PC-3 (cell line): ENCODE measurements around the gene EDNRA. TPM values are rescaled to one million over a fixed set of nuclear protein-coding genes. Genes with fewer than 3 reads are reported as not detected.

Experiments
- ATAC-seq: fragments of 200-7000 bp; cut with Tn5 transposase; 2 replicates; pipeline ENCODE4 v1.9.1; 2020; ENCODE audit warnings: mild to moderate bottlenecking, moderate library complexity
- BruUV-seq: library from RNA; stranded (reverse); fragments of 400-500 nt; replicated peaks from 2 replicates; lab custom pipeline; 2021; lab: Mats Ljungman, UMichigan
- CTCF ChIA-PET: fragments of 300-600 bp; sonication (Branson Sonifier 250); formaldehyde crosslinking; loops from one replicate; lab custom pipeline; 2022; ENCODE audit warnings: antibody characterized with exemption; lab: Charles Lee
- POLR2A ChIA-PET: fragments of 300-600 bp; sonication (Branson Sonifier 250); formaldehyde crosslinking; loops from one replicate; lab custom pipeline; 2022; ENCODE audit warnings: antibody characterized with exemption; ENCODE audit not compliant: unreplicated experiment; lab: Charles Lee
- DNase-seq: peaks from one replicate; pipeline ENCODE4 v3.0.0-alpha.2; 2015
- H2AFZ ChIP-seq: fragments of 300-600 bp; sonication (generic); 2 replicates; pipeline ENCODE4 v1.6.0; 2016; ENCODE audit warnings: antibody characterized with exemption, low read length
- H3F3A ChIP-seq: fragments of 300-600 bp; sonication (generic); one replicate; pipeline ENCODE4 v1.6.0; 2017; ENCODE audit warnings: antibody characterized with exemption, low read length, control low read depth, mild to moderate bottlenecking; ENCODE audit not compliant: unreplicated experiment
- H3K27ac ChIP-seq: fragments of 300-600 bp; sonication (generic); 2 replicates; pipeline ENCODE4 v1.5.1; 2016; ENCODE audit warnings: mild to moderate bottlenecking, low read length
- H3K27me3 ChIP-seq: fragments of 300-600 bp; sonication (generic); 2 replicates; pipeline ENCODE4 v1.6.1; 2016; ENCODE audit warnings: low read length, mixed read lengths
- H3K36me3 ChIP-seq: fragments of 300-600 bp; sonication (generic); 2 replicates; pipeline ENCODE4 v1.6.1; 2016; ENCODE audit warnings: low read depth, mixed run types, low read length, mixed read lengths
- H3K4me1 ChIP-seq: fragments of 300-600 bp; sonication (generic); 2 replicates; pipeline ENCODE4 v1.5.1; 2016; ENCODE audit warnings: low read length; ENCODE audit not compliant: insufficient read depth
- H3K4me2 ChIP-seq: fragments of 300-600 bp; sonication (generic); 2 replicates; pipeline ENCODE4 v1.6.0; 2016; ENCODE audit warnings: low read length
- H3K4me3 ChIP-seq: fragments of 300-600 bp; sonication (generic); 2 replicates; pipeline ENCODE4 v1.5.1; 2016; ENCODE audit warnings: mild to moderate bottlenecking, low read length, mixed read lengths
- H3K79me2 ChIP-seq: fragments of 300-600 bp; sonication (generic); 2 replicates; pipeline ENCODE4 v1.6.1; 2017; ENCODE audit warnings: low read length, mixed read lengths
- H3K9ac ChIP-seq: fragments of 300-600 bp; sonication (generic); 2 replicates; pipeline ENCODE4 v1.6.0; 2016; ENCODE audit warnings: mild to moderate bottlenecking, low read length
- H3K9me2 ChIP-seq: fragments of 300-600 bp; sonication (generic); replicated peaks from 2 replicates; pipeline ENCODE4 v1.6.1; 2016; ENCODE audit warnings: mixed run types, low read length, mixed read lengths
- H3K9me3 ChIP-seq: fragments of 300-600 bp; sonication (generic); 2 replicates; pipeline ENCODE4 v1.6.1; 2016; ENCODE audit warnings: low read length, mixed read lengths
- H4K20me1 ChIP-seq: fragments of 300-600 bp; sonication (generic); 2 replicates; pipeline ENCODE4 v1.6.1; 2016; ENCODE audit warnings: low read length, mixed read lengths
- EZH2 ChIP-seq: fragments of 300-600 bp; sonication (generic); IDR thresholded peaks from one replicate; pipeline ENCODE4 v1.6.1; 2017; ENCODE audit warnings: antibody characterized with exemption, mild to moderate bottlenecking, low read length; ENCODE audit not compliant: unreplicated experiment
- EZH2phosphoT487 ChIP-seq: fragments of 300-600 bp; sonication (generic); IDR thresholded peaks from 2 replicates; pipeline ENCODE4 v1.6.1; 2018; ENCODE audit warnings: mild to moderate bottlenecking, antibody characterized with exemption, low read length, borderline replicate concordance
- intact Hi-C: fragments of 100-400 bp; cut with micrococcal nuclease; formaldehyde crosslinking; loops from 2 replicates; pipeline ENCODE4 v1.9.0; 2023
- total RNA-seq: library from RNA; depleted of rRNA; stranded (reverse); fragments of >200 nt; gene quantifications from 2 replicates; pipeline ENCODE4 v1.2.3, GENCODE V29; 2014
- TF ChIP-seq, protein P1 (sequence below): fragments of 300-600 bp; sonication (generic); conservative IDR thresholded peaks from 2 replicates; pipeline ENCODE4 v1.5.1; 2017; ENCODE audit warnings: antibody characterized with exemption, low read depth, mild to moderate bottlenecking, low read length

Gene EDNRA
- total RNA-seq, 1 experiment from 2014 or later, result 2.4 TPM

DNA sequence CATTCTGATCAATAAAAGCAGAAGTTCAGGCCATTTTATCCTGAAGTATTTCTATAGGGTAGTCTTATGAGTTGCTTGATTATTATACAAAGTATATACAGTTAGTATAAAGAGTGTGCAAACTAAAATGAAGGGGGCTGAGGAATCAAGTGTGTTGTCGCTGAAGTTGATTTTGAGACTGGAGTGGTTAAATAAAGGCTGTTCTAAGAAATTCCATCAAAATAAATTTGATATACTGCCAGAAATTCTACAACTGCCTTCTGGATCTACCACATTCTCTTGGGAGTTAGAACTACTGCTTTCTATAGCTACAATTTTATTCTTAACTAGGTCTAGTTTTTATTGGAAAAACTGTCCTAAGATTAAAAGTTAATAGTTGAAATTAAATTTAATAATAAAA is 12.4 kb downstream of the EDNRA start:
- TF ChIP-seq, protein P1, sequence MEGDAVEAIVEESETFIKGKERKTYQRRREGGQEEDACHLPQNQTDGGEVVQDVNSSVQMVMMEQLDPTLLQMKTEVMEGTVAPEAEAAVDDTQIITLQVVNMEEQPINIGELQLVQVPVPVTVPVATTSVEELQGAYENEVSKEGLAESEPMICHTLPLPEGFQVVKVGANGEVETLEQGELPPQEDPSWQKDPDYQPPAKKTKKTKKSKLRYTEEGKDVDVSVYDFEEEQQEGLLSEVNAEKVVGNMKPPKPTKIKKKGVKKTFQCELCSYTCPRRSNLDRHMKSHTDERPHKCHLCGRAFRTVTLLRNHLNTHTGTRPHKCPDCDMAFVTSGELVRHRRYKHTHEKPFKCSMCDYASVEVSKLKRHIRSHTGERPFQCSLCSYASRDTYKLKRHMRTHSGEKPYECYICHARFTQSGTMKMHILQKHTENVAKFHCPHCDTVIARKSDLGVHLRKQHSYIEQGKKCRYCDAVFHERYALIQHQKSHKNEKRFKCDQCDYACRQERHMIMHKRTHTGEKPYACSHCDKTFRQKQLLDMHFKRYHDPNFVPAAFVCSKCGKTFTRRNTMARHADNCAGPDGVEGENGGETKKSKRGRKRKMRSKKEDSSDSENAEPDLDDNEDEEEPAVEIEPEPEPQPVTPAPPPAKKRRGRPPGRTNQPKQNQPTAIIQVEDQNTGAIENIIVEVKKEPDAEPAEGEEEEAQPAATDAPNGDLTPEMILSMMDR, result no peak
- no peak for TF ChIP-seq EZH2
- TF ChIP-seq EZH2phosphoT487, result no peak
- H3K27me3 ChIP-seq, result no peaks in the 10 kb centered on the region
- no peak for DNase-seq
- intact Hi-C loops, result no loop called here
- BruUV-seq, result no TSS peak
- ATAC-seq, result no peak
- H3K27ac ChIP-seq, result no peak overlapping the region
- no peaks in the 10 kb centered on the region for H3K9me2 ChIP-seq
- CTCF ChIA-PET, result no interaction called here
- H3K36me3 ChIP-seq, result no peaks in the 10 kb centered on the region
- no peak overlapping the region for H3K4me2 ChIP-seq
- H3K79me2 ChIP-seq, result no peaks in the 10 kb centered on the region
- H2AFZ ChIP-seq, result no peak overlapping the region
- no peak overlapping the region for H3K9ac ChIP-seq
- no peaks in the 10 kb centered on the region for H3K9me3 ChIP-seq
- H4K20me1 ChIP-seq, result no peaks in the 10 kb centered on the region
- peaks cover 7% of the 10 kb centered on the region for H3K4me1 ChIP-seq
- no peak overlapping the region for H3K4me3 ChIP-seq
- no peaks in the 10 kb centered on the region for H3F3A ChIP-seq
- POLR2A ChIA-PET, result interaction anchor here (0.6 kb wide), 1 partner anchor 1164 kb away, joined by 3 read pairs; no protein-coding TSS in a partner anchor

DNA sequence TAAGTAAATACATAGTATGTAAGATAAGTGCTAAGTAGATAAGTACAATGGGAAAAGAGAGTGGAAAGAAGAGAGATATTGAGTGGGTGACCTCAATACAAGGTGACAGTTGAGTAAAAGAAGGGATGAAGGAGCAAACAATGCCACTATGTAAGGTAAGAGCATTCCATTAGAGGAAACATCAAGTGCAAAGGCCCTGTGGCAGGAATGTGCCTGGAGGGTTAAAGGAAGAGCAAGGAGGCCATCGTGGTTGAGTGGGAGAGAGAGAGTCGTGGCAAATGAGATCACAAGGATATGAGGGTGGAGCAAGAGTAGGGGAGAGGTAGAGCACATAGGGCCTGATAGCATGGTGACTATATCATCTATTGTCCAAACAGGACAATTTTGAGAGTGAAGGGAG is 13.4 kb downstream of the EDNRA start:
- H3F3A ChIP-seq, result no peaks in the 10 kb centered on the region
- no peak overlapping the region for H2AFZ ChIP-seq
- ChIA-PET CTCF (no interaction called here), POLR2A (interaction anchor here (0.6 kb wide), 1 partner anchor 1163 kb away, joined by 3 read pairs; no protein-coding TSS in a partner anchor)
- DNase-seq, result no peak
- H3K27me3 ChIP-seq, result no peaks in the 10 kb centered on the region
- H3K9me2 ChIP-seq, result no peaks in the 10 kb centered on the region
- no peak overlapping the region for H3K9ac ChIP-seq
- no peaks in the 10 kb centered on the region for H4K20me1 ChIP-seq
- peaks cover 12% of the 10 kb centered on the region for H3K4me1 ChIP-seq
- TF ChIP-seq, protein P1, result no peak
- TF ChIP-seq EZH2phosphoT487 (no peak), EZH2 (no peak)
- no peak overlapping the region for H3K4me3 ChIP-seq
- no peaks in the 10 kb centered on the region for H3K36me3 ChIP-seq
- no TSS peak for BruUV-seq
- H3K27ac ChIP-seq, result no peak overlapping the region
- intact Hi-C loops, result no loop called here
- H3K79me2 ChIP-seq, result no peaks in the 10 kb centered on the region
- H3K9me3 ChIP-seq, result no peaks in the 10 kb centered on the region
- no peak overlapping the region for H3K4me2 ChIP-seq
- ATAC-seq, result no peak

DNA sequence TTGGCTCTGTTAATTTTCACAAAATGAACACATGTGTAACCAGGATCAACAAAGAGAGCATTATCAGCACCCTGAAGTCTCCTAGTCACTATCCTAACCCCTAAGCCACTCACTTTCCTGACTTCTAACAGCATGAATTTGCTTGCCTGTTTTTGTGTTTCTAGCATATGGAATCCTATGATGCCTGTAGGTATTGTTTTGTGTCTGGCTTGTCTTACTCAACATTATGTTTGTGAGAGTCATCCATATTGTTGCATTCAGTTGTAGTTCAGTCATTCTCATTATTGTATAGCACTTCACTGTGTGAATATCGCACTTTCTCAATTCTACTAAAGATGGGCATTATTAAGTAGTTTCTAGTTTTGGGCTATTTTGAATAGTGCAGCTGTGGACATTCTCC is 15.6 kb downstream of the EDNRA start:
- DNase-seq, result no peak
- Histone ChIP-seq H3K4me1 (peaks cover 12% of the 10 kb centered on the region), H4K20me1 (no peaks in the 10 kb centered on the region), H3K36me3 (no peaks in the 10 kb centered on the region), H3K4me2 (no peak overlapping the region), H3K27ac (no peak overlapping the region), H2AFZ (no peak overlapping the region), H3K27me3 (no peaks in the 10 kb centered on the region), H3F3A (no peaks in the 10 kb centered on the region), H3K9me2 (no peaks in the 10 kb centered on the region), H3K4me3 (no peak overlapping the region), H3K9ac (no peak overlapping the region), H3K79me2 (no peaks in the 10 kb centered on the region), H3K9me3 (no peaks in the 10 kb centered on the region)
- ChIA-PET CTCF (no interaction called here), POLR2A (no interaction called here)
- intact Hi-C loops, result no loop called here
- BruUV-seq, result no TSS peak
- ATAC-seq, result no peak
- TF ChIP-seq EZH2 (no peak), EZH2phosphoT487 (no peak)
- TF ChIP-seq, protein P1, result no peak
